ENCODE data around the gene TRMT6.

The TRMT6 gene

DNA sequence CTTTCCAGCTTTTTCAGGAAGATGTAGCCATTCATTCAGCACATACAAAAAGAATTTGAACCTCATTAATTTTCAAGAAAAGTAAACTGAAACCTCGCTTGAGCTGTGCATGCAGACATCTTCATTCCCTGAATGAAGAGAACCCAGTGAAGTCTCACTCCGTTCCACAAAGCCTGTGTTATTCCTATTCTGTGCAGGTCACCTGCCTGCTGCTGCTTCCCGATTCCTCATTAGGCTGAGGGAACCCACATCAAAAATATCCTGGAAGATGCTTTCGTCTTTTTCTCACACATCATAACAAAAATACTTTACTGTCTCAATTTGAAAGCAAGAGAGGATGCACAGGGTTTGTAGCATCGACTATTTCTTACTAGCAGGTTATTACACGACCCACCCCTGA is 40.1 kb downstream of the TRMT6 start:
- H3K4me1 ChIP-seq (ENCODE audit: control insufficient read depth, insufficient read depth, low read length) = no peaks in the 10 kb centered on the region
- H3K27me3 ChIP-seq (ENCODE audit: control insufficient read depth, insufficient read depth, low read length, poor library complexity, severe bottlenecking) = peaks cover 15% of the 10 kb centered on the region
- WGBS, 2 experiments = 76 to 80% methylated on average over 6 of the region's 6 CpGs
- no peak overlapping the region for H3K4me3 ChIP-seq (ENCODE audit: insufficient read depth, low read depth, low read length)
- no peaks in the 10 kb centered on the region for H3K9me3 ChIP-seq (ENCODE audit: control insufficient read depth, low read length)
- H3K27ac ChIP-seq (ENCODE audit: insufficient read depth, low read depth, low read length, poor library complexity, severe bottlenecking) = no peak overlapping the region
- no peaks in the 10 kb centered on the region for H3K36me3 ChIP-seq (ENCODE audit: control insufficient read depth, insufficient read depth, low read length)

DNA sequence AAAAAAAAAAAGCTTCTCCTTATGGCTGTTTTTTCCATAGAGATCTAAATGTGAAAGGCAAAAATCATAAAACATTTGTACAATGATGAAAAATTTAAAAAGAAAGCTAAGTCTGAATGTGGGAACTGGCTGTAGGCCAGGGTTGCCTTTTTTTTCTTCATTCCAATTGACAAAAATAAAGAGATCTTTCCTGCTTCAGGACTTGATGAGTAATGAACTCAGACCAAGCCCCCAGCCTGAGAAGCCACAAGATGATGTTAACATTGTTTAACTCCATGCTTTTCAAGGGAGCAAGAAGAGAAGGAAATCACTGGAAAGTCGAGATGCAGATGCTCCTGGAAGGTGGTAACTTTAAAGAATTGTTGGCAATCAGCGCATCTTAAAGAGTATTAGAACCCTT is 41.4 kb downstream of the TRMT6 start:
- 70 to 84% methylated on average over 2 of the region's 2 CpGs for WGBS, 2 experiments
- Histone ChIP-seq H3K4me1 (ENCODE audit: control insufficient read depth, insufficient read depth, low read length) (no peaks in the 10 kb centered on the region), H3K36me3 (ENCODE audit: control insufficient read depth, insufficient read depth, low read length) (no peaks in the 10 kb centered on the region), H3K9me3 (ENCODE audit: control insufficient read depth, low read length) (no peaks in the 10 kb centered on the region), H3K4me3 (ENCODE audit: insufficient read depth, low read depth, low read length) (no peak overlapping the region), H3K27me3 (ENCODE audit: control insufficient read depth, insufficient read depth, low read length, poor library complexity, severe bottlenecking) (peaks cover 15% of the 10 kb centered on the region), H3K27ac (ENCODE audit: insufficient read depth, low read depth, low read length, poor library complexity, severe bottlenecking) (no peak overlapping the region)

- Histone ChIP-seq H3K36me3 (ENCODE audit: control insufficient read depth, insufficient read depth, low read length) (no peaks in the 10 kb centered on the region), H3K27me3 (ENCODE audit: control insufficient read depth, insufficient read depth, low read length, poor library complexity, severe bottlenecking) (no peaks in the 10 kb centered on the region), H3K9me3 (ENCODE audit: control insufficient read depth, low read length) (no peaks in the 10 kb centered on the region), H3K27ac (ENCODE audit: insufficient read depth, low read depth, low read length, poor library complexity, severe bottlenecking) (no peak overlapping the region), H3K4me3 (ENCODE audit: insufficient read depth, low read depth, low read length) (no peak overlapping the region), H3K4me1 (ENCODE audit: control insufficient read depth, insufficient read depth, low read length) (no peaks in the 10 kb centered on the region)
- WGBS, 2 experiments = 90 to 97% methylated on average over 1 of the region's 1 CpG
Measured at GRCh38 chr20:5900908-5901307, 49.4 kb downstream of the TRMT6 start.

- H3K4me1 ChIP-seq (ENCODE audit: control insufficient read depth, insufficient read depth, low read length) = no peaks in the 10 kb centered on the region
- H3K4me3 ChIP-seq (ENCODE audit: insufficient read depth, low read depth, low read length) = no peak overlapping the region
- WGBS, 2 experiments = 88% methylated on average over 1 of the region's 1 CpG; no CpG with 5 or more reads in 1 of the 2 experiments
- H3K27me3 ChIP-seq (ENCODE audit: control insufficient read depth, insufficient read depth, low read length, poor library complexity, severe bottlenecking) = no peaks in the 10 kb centered on the region
- H3K9me3 ChIP-seq (ENCODE audit: control insufficient read depth, low read length) = no peaks in the 10 kb centered on the region
- H3K27ac ChIP-seq (ENCODE audit: insufficient read depth, low read depth, low read length, poor library complexity, severe bottlenecking) = no peak overlapping the region
- no peaks in the 10 kb centered on the region for H3K36me3 ChIP-seq (ENCODE audit: control insufficient read depth, insufficient read depth, low read length)
Measured at GRCh38 chr20:5899444-5899843, 50.9 kb downstream of the TRMT6 start.

DNA sequence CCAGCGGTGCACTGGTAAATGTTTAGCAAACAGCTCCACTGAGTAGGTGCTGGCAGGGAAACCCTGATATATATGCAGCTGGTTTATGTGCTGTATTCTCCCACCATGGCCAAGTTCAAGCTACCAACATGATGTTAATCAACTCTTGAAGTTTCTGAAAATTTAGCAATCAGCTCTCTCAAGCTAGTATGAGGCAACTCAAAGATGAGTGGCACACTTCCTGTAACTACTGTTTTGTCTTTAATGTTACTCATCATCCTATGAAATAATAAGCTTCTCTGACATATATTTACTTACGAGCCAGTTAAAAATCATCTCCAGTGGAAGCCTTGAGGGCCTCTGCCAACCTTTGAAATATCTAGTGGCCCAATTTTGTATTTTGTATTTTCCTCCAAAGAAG is 54.7 kb downstream of the TRMT6 start:
- WGBS, 2 experiments = 95 to 100% methylated on average over 2 of the region's 2 CpGs
- Histone ChIP-seq H3K36me3 (ENCODE audit: control insufficient read depth, insufficient read depth, low read length) (no peaks in the 10 kb centered on the region), H3K4me1 (ENCODE audit: control insufficient read depth, insufficient read depth, low read length) (no peaks in the 10 kb centered on the region), H3K9me3 (ENCODE audit: control insufficient read depth, low read length) (no peaks in the 10 kb centered on the region), H3K27ac (ENCODE audit: insufficient read depth, low read depth, low read length, poor library complexity, severe bottlenecking) (no peak overlapping the region), H3K4me3 (ENCODE audit: insufficient read depth, low read depth, low read length) (no peak overlapping the region), H3K27me3 (ENCODE audit: control insufficient read depth, insufficient read depth, low read length, poor library complexity, severe bottlenecking) (no peaks in the 10 kb centered on the region)

GRCh38 chr20:5893621-5894020 is 56.7 kb downstream of the TRMT6 start:
- no peaks in the 10 kb centered on the region for H3K4me1 ChIP-seq (ENCODE audit: control insufficient read depth, insufficient read depth, low read length)
- no peaks in the 10 kb centered on the region for H3K27me3 ChIP-seq (ENCODE audit: control insufficient read depth, insufficient read depth, low read length, poor library complexity, severe bottlenecking)
- H3K4me3 ChIP-seq (ENCODE audit: insufficient read depth, low read depth, low read length) = no peak overlapping the region
- no peaks in the 10 kb centered on the region for H3K36me3 ChIP-seq (ENCODE audit: control insufficient read depth, insufficient read depth, low read length)
- H3K9me3 ChIP-seq (ENCODE audit: control insufficient read depth, low read length) = no peaks in the 10 kb centered on the region
- no peak overlapping the region for H3K27ac ChIP-seq (ENCODE audit: insufficient read depth, low read depth, low read length, poor library complexity, severe bottlenecking)
- WGBS, 2 experiments = 88 to 92% methylated on average over 2 of the region's 2 CpGs

- Histone ChIP-seq H3K4me3 (ENCODE audit: insufficient read depth, low read depth, low read length) (no peak overlapping the region), H3K9me3 (ENCODE audit: control insufficient read depth, low read length) (no peaks in the 10 kb centered on the region), H3K36me3 (ENCODE audit: control insufficient read depth, insufficient read depth, low read length) (no peaks in the 10 kb centered on the region), H3K27ac (ENCODE audit: insufficient read depth, low read depth, low read length, poor library complexity, severe bottlenecking) (no peak overlapping the region), H3K27me3 (ENCODE audit: control insufficient read depth, insufficient read depth, low read length, poor library complexity, severe bottlenecking) (no peaks in the 10 kb centered on the region), H3K4me1 (ENCODE audit: control insufficient read depth, insufficient read depth, low read length) (no peaks in the 10 kb centered on the region)
- WGBS, 2 experiments = 88 to 92% methylated on average over 2 to 3 of the region's 3 CpGs
Measured at GRCh38 chr20:5893052-5893451, 57.3 kb downstream of the TRMT6 start.

- 94 to 96% methylated on average over 9 to 10 of the region's 10 CpGs for WGBS, 2 experiments
- Histone ChIP-seq H3K27ac (ENCODE audit: insufficient read depth, low read depth, low read length, poor library complexity, severe bottlenecking) (no peak overlapping the region), H3K36me3 (ENCODE audit: control insufficient read depth, insufficient read depth, low read length) (no peaks in the 10 kb centered on the region), H3K9me3 (ENCODE audit: control insufficient read depth, low read length) (no peaks in the 10 kb centered on the region), H3K4me1 (ENCODE audit: control insufficient read depth, insufficient read depth, low read length) (no peaks in the 10 kb centered on the region), H3K4me3 (ENCODE audit: insufficient read depth, low read depth, low read length) (no peak overlapping the region), H3K27me3 (ENCODE audit: control insufficient read depth, insufficient read depth, low read length, poor library complexity, severe bottlenecking) (no peaks in the 10 kb centered on the region)
Measured at GRCh38 chr20:5890773-5891441, 59.4 kb downstream of the TRMT6 start.

DNA sequence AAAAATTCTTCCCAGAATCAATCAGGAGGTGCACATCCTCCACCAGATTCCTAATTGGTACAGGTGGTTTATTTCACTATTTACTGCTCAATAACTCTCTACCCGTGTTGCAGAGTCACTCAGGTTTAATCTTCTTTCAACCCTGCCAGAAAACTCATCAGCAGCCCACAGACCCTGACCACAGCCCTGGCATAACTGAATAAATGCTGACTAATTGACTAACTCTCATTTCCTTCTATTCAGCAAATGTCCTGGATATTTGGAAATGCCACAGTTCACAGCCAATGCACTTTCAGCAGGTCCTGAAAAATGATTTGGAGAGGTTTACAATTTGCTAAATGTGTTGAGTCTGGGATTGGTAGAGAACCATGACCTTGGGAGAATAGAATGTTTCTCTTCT is 62.3 kb downstream of the TRMT6 start:
- 84 to 88% methylated on average over 1 of the region's 1 CpG for WGBS, 2 experiments
- H3K4me3 ChIP-seq (ENCODE audit: insufficient read depth, low read depth, low read length) = no peak overlapping the region
- no peaks in the 10 kb centered on the region for H3K4me1 ChIP-seq (ENCODE audit: control insufficient read depth, insufficient read depth, low read length)
- H3K27me3 ChIP-seq (ENCODE audit: control insufficient read depth, insufficient read depth, low read length, poor library complexity, severe bottlenecking) = no peaks in the 10 kb centered on the region
- H3K27ac ChIP-seq (ENCODE audit: insufficient read depth, low read depth, low read length, poor library complexity, severe bottlenecking) = no peak overlapping the region
- H3K36me3 ChIP-seq (ENCODE audit: control insufficient read depth, insufficient read depth, low read length) = no peaks in the 10 kb centered on the region
- no peaks in the 10 kb centered on the region for H3K9me3 ChIP-seq (ENCODE audit: control insufficient read depth, low read length)

GRCh38 chr20:5887386-5887785 is 62.9 kb downstream of the TRMT6 start:
- WGBS, 2 experiments = 89 to 92% methylated on average over 5 of the region's 5 CpGs
- no peaks in the 10 kb centered on the region for H3K4me1 ChIP-seq (ENCODE audit: control insufficient read depth, insufficient read depth, low read length)
- H3K27ac ChIP-seq (ENCODE audit: insufficient read depth, low read depth, low read length, poor library complexity, severe bottlenecking) = no peak overlapping the region

More at GRCh38 chr20:5887386-5887785, 62.9 kb downstream of the TRMT6 start:
- Histone ChIP-seq H3K4me3 (ENCODE audit: insufficient read depth, low read depth, low read length) (no peak overlapping the region), H3K9me3 (ENCODE audit: control insufficient read depth, low read length) (no peaks in the 10 kb centered on the region), H3K27me3 (ENCODE audit: control insufficient read depth, insufficient read depth, low read length, poor library complexity, severe bottlenecking) (no peaks in the 10 kb centered on the region), H3K36me3 (ENCODE audit: control insufficient read depth, insufficient read depth, low read length) (no peaks in the 10 kb centered on the region)

Measured in ectodermal cell (in vitro differentiated cells).